KMS-11 (cell line): ENCODE results near the gene AKT1S1.

ENCODE experiments used
- H2AFZ ChIP-seq: fragments of 200-600 bp; sonication (generic); 2 replicates; pipeline ENCODE4 v1.6.1; 2016; ENCODE audit warnings: antibody characterized with exemption, mixed run types, low read depth
- H3K27ac ChIP-seq: fragments of 200-600 bp; sonication (generic); 2 replicates; pipeline ENCODE4 v1.6.1; 2016; ENCODE audit warnings: mild to moderate bottlenecking, mixed run types
- H3K27me3 ChIP-seq: fragments of 200-600 bp; sonication (generic); 2 replicates; pipeline ENCODE4 v1.6.1; 2017; ENCODE audit warnings: mild to moderate bottlenecking, low read depth, mixed run types, moderate library complexity; ENCODE audit not compliant: insufficient read depth
- H3K36me3 ChIP-seq: fragments of 200-600 bp; sonication (generic); 2 replicates; pipeline ENCODE4 v1.6.1; 2017; ENCODE audit warnings: mild to moderate bottlenecking, mixed run types; ENCODE audit not compliant: insufficient read depth
- H3K4me1 ChIP-seq: fragments of 200-600 bp; sonication (generic); 2 replicates; pipeline ENCODE4 v1.6.1; 2016; ENCODE audit warnings: mild to moderate bottlenecking, low read depth, mixed run types; ENCODE audit not compliant: poor library complexity, severe bottlenecking
- H3K4me2 ChIP-seq: fragments of 200-600 bp; sonication (generic); 2 replicates; pipeline ENCODE4 v1.7.0; 2016; ENCODE audit warnings: mild to moderate bottlenecking, mixed run types
- H3K4me3 ChIP-seq: fragments of 200-600 bp; sonication (generic); IDR thresholded peaks from 2 replicates; pipeline ENCODE4 v1.6.1; 2017; ENCODE audit warnings: low read depth, low read length, mixed read lengths; ENCODE audit not compliant: insufficient read depth
- H3K79me2 ChIP-seq: fragments of 200-600 bp; sonication (generic); 2 replicates; pipeline ENCODE4 v1.6.1; 2016; ENCODE audit warnings: low read depth, mixed run types; ENCODE audit not compliant: insufficient read depth
- H3K9ac ChIP-seq: fragments of 200-600 bp; sonication (generic); 2 replicates; pipeline ENCODE4 v1.6.1; 2016; ENCODE audit warnings: mild to moderate bottlenecking, mixed run types
- H4K20me1 ChIP-seq: fragments of 200-600 bp; sonication (generic); 2 replicates; pipeline ENCODE4 v1.6.1; 2016; ENCODE audit warnings: mild to moderate bottlenecking, mixed run types; ENCODE audit not compliant: insufficient read depth
- TF ChIP-seq, protein P1 (sequence below): fragments of 200-600 bp; sonication (generic); conservative IDR thresholded peaks from 2 replicates; pipeline ENCODE4 v1.6.1; 2017; ENCODE audit warnings: low read depth, mild to moderate bottlenecking, antibody characterized with exemption, low read length, moderate library complexity, mixed read lengths

Gene AKT1S1

DNA sequence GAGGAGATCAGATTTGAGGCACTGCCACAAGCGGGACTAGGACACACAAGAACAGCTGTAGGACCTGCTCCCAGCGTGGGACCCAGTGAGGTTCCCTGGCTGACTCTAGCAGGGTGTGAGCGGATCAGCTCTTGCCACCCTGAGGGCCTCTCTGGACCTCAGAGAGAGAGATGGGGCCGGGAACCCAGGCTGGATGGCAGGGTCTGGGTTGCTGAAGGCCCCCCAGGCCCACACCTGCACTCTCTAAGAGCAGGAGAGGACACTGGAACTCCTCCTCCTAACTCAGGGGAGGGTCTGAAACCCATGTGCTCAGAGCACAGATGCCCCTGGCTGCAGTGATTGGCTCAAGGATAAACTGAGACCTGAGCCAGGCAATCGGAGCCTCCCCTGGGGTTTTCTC lies 33.0 kb upstream of the AKT1S1 start:
- no peak overlapping the region for H3K27ac ChIP-seq
- peaks cover 7% of the 10 kb centered on the region; the same call in 1 of the 2 replicates for H3K79me2 ChIP-seq
- peaks cover 38% of the 10 kb centered on the region for H3K4me1 ChIP-seq
- peaks cover 16% of the 10 kb centered on the region; the same call in 1 of the 2 replicates for H3K36me3 ChIP-seq
- H3K27me3 ChIP-seq: no peaks in the 10 kb centered on the region
- H3K9ac ChIP-seq: no peak overlapping the region
- H4K20me1 ChIP-seq: no peaks in the 10 kb centered on the region
- H2AFZ ChIP-seq: no peak overlapping the region
- H3K4me2 ChIP-seq: no peak overlapping the region
- TF ChIP-seq, protein P1, sequence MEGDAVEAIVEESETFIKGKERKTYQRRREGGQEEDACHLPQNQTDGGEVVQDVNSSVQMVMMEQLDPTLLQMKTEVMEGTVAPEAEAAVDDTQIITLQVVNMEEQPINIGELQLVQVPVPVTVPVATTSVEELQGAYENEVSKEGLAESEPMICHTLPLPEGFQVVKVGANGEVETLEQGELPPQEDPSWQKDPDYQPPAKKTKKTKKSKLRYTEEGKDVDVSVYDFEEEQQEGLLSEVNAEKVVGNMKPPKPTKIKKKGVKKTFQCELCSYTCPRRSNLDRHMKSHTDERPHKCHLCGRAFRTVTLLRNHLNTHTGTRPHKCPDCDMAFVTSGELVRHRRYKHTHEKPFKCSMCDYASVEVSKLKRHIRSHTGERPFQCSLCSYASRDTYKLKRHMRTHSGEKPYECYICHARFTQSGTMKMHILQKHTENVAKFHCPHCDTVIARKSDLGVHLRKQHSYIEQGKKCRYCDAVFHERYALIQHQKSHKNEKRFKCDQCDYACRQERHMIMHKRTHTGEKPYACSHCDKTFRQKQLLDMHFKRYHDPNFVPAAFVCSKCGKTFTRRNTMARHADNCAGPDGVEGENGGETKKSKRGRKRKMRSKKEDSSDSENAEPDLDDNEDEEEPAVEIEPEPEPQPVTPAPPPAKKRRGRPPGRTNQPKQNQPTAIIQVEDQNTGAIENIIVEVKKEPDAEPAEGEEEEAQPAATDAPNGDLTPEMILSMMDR: no peak
- H3K4me3 ChIP-seq: no peak overlapping the region

DNA sequence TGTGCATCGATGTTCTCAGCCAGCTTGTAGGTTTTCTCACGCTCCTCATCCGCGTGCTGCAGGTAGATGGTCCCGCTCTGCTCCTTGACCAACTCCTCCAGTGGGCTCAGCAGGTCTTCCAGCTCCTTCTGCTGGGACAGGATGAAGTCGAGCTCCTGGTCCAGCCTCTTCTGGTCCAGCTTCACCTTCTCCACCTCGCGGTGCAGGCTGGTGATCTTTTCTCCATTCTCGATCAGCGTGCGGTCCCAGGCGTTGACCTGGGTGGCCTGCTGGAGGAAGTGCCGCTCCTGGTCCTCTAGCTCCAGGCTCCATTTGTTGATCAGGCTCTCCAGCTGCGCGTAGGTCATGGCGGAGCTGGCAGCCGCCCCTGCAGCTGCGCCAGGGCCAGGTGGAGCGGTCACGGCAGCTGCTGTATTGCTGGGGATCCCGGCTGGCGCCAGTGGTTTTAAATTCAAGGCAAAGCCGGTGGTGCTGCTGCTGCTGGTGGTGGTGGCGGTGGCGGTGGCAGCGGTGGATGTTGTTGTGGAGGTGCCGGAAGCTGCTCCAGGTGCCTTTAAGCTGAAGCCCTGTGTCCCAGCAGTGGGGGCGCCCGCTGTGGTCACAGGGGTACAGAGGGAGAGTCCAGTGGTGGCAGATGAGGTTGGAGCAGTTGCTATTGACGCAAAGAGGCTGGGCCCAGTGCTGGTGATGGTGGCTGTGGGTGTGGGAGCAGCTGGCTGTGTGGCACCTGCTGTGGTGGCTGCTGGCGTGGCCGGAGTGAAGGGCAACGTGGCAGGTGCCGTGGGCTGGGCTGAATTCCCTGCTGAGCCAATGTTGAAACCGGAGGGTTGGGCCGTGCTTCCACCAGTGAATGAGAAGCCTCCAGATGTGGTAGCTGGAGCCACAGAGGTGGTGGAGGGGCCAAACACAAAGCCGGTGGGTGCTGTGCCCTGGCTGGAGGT lies 31.6 kb upstream of the AKT1S1 start:
- no peaks in the 10 kb centered on the region for H3K27me3 ChIP-seq
- H3K79me2 ChIP-seq: no peaks in the 10 kb centered on the region; the same call in 1 of the 2 replicates
- no peak overlapping the region for H3K9ac ChIP-seq
- TF ChIP-seq, protein P1: no peak
- H3K36me3 ChIP-seq: peaks cover 10% of the 10 kb centered on the region; the same call in 1 of the 2 replicates
- H2AFZ ChIP-seq: no peak overlapping the region
- H3K27ac ChIP-seq: no peak overlapping the region
- no peak overlapping the region for H3K4me2 ChIP-seq
- H4K20me1 ChIP-seq: no peaks in the 10 kb centered on the region
- peaks cover 42% of the 10 kb centered on the region for H3K4me1 ChIP-seq
- H3K4me3 ChIP-seq: no peak overlapping the region

DNA sequence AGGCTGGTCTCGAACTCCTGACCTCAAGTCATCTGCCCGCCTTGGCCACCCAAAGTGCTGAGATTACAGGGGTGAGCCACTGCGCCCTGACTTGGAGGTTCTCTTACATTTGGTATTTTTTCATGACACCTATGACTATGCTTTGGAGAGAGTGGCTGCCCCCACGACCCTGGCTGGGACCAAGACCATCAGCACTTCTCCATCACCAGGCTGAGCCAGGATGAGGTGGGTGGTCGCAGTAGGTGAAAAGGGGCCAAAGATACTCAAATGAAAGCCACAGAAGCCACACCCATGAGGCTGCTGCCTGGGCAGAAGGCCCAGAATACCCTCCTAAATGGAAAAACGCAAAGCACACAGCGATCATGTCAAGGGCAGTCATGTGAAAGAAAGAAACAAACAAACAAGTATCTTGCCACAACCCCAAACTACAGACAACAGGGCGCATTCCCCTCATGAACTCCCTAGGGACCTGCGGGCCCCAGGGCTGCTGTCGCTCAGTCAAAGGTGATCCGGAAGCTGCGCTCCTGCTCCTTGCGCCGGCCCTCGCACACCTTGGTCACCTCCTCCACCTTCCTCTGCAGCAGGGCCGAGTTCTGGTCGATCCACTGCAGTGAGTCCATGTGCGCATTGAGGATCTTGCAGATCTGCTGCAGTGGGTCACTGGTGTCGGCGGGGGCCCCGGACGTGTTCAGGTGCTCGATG lies 30.7 kb upstream of the AKT1S1 start:
- H3K36me3 ChIP-seq: peaks cover 1% of the 10 kb centered on the region; the same call in 1 of the 2 replicates
- H2AFZ ChIP-seq: no peak overlapping the region
- H3K4me3 ChIP-seq: no peak overlapping the region
- H3K4me2 ChIP-seq: no peak overlapping the region
- no peaks in the 10 kb centered on the region for H4K20me1 ChIP-seq
- no peak overlapping the region for H3K9ac ChIP-seq
- no peaks in the 10 kb centered on the region; the same call in 1 of the 2 replicates for H3K79me2 ChIP-seq
- no peak overlapping the region for H3K27ac ChIP-seq
- H3K4me1 ChIP-seq: peaks cover 40% of the 10 kb centered on the region
- TF ChIP-seq, protein P1: no peak
- no peaks in the 10 kb centered on the region for H3K27me3 ChIP-seq

DNA sequence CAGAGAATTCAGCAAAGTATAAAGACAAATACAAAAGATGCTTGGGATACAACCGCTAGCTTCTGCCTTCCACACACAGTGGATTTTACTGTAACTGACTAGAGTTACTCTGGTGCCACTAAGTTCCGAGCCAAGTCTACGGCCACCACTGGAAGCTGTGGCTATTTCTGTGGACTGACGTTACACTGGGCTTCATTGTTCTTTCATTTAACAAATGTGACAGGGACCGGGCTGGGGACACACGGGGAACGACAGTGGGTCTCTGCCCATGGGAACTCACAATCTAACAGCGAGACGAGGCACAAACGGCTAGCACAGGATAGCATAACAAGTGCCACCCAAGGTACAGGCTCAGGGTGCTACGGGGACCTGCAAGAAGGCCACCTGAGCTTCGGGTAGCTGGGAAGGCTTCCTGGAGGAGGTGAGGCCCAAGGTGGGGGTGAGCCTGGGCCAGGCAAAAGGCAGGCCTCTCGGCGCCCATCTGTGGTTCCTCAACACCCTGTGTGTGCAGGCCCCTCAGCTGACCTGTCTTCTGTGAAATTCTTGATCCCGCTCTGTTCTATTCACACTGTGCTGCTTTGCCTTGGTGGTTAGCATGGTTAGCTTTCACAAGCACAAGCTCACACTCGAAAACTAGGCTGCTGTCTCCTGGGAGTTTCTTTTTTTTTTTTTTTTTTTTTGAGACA lies 29.9 kb upstream of the AKT1S1 start:
- Histone ChIP-seq H3K4me2 (no peak overlapping the region), H2AFZ (no peak overlapping the region), H4K20me1 (no peaks in the 10 kb centered on the region), H3K27ac (no peak overlapping the region), H3K4me3 (no peak overlapping the region), H3K9ac (no peak overlapping the region), H3K4me1 (peaks cover 40% of the 10 kb centered on the region), H3K36me3 (no peaks in the 10 kb centered on the region; the same call in 1 of the 2 replicates), H3K27me3 (no peaks in the 10 kb centered on the region), H3K79me2 (no peaks in the 10 kb centered on the region; the same call in 1 of the 2 replicates)
- TF ChIP-seq, protein P1: no peak
